ENCODE measurements around the gene ARID2.

DNA sequence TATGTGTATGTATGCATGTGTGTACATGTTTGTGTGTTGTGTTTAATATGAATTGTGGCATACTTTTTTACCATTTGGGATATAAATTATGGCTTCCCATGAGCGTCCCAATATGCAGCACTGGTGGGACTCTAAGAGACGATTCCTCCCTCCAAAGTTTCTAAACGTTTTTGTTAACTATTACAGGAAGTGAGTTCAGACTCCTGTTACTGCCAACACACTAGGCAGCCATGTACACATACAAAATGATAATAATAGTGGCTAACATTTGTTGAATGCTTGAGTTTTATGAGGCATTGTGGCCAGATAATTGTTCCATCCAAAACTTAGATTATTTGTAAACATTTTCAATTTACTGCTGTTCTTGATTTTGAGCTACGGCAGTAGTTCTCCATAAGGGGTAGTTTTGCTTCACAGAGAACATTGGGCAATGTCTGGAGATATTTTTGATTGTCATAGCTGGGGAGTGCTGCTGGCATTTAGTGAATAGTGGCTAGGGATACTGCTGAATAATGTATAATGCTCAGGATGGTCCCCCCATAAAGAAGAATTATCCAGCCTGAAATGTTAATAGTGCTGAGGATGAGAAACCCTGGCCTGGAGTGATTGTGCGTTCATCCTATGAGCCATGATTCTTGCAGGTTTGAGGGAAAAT is 45.1 kb downstream of the ARID2 start:
- TF ChIP-seq, protein P1, sequence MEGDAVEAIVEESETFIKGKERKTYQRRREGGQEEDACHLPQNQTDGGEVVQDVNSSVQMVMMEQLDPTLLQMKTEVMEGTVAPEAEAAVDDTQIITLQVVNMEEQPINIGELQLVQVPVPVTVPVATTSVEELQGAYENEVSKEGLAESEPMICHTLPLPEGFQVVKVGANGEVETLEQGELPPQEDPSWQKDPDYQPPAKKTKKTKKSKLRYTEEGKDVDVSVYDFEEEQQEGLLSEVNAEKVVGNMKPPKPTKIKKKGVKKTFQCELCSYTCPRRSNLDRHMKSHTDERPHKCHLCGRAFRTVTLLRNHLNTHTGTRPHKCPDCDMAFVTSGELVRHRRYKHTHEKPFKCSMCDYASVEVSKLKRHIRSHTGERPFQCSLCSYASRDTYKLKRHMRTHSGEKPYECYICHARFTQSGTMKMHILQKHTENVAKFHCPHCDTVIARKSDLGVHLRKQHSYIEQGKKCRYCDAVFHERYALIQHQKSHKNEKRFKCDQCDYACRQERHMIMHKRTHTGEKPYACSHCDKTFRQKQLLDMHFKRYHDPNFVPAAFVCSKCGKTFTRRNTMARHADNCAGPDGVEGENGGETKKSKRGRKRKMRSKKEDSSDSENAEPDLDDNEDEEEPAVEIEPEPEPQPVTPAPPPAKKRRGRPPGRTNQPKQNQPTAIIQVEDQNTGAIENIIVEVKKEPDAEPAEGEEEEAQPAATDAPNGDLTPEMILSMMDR (conservative IDR thresholded peaks at IDR 0.05; ENCODE audit: low read depth in 2 of 2) = no peak
- TF ChIP-seq EZH2 (IDR thresholded peaks at IDR 0.05; ENCODE audit: low read depth, unreplicated experiment) (no peak), POLR2AphosphoS5 (IDR thresholded peaks at IDR 0.05; ENCODE audit: low read depth) (no peak), EZH2phosphoT487 (IDR thresholded peaks at IDR 0.05; ENCODE audit: unreplicated experiment) (no peak), STAT1 (IDR thresholded peaks at IDR 0.05; ENCODE audit: unreplicated experiment) (no peak), JUNB (IDR thresholded peaks at IDR 0.05; ENCODE audit: unreplicated experiment) (no peak), ZNF331 (CRISPR knock-in tag; IDR thresholded peaks at IDR 0.05; ENCODE audit: low read depth) (no peak), CREB1 (CRISPR knock-in tag; IDR thresholded peaks at IDR 0.05; ENCODE audit: low read depth) (no peak), ZNF114 (CRISPR knock-in tag; IDR thresholded peaks at IDR 0.05) (no peak), NANOG (IDR thresholded peaks at IDR 0.05; ENCODE audit: borderline replicate concordance) (no peak), ZNF462 (CRISPR knock-in tag; IDR thresholded peaks at IDR 0.05) (no peak)
- TF ChIP-seq, protein P2, sequence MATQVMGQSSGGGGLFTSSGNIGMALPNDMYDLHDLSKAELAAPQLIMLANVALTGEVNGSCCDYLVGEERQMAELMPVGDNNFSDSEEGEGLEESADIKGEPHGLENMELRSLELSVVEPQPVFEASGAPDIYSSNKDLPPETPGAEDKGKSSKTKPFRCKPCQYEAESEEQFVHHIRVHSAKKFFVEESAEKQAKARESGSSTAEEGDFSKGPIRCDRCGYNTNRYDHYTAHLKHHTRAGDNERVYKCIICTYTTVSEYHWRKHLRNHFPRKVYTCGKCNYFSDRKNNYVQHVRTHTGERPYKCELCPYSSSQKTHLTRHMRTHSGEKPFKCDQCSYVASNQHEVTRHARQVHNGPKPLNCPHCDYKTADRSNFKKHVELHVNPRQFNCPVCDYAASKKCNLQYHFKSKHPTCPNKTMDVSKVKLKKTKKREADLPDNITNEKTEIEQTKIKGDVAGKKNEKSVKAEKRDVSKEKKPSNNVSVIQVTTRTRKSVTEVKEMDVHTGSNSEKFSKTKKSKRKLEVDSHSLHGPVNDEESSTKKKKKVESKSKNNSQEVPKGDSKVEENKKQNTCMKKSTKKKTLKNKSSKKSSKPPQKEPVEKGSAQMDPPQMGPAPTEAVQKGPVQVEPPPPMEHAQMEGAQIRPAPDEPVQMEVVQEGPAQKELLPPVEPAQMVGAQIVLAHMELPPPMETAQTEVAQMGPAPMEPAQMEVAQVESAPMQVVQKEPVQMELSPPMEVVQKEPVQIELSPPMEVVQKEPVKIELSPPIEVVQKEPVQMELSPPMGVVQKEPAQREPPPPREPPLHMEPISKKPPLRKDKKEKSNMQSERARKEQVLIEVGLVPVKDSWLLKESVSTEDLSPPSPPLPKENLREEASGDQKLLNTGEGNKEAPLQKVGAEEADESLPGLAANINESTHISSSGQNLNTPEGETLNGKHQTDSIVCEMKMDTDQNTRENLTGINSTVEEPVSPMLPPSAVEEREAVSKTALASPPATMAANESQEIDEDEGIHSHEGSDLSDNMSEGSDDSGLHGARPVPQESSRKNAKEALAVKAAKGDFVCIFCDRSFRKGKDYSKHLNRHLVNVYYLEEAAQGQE (IDR thresholded peaks at IDR 0.05; ENCODE audit: unreplicated experiment) = no peak
- TF ChIP-seq, protein P3, sequence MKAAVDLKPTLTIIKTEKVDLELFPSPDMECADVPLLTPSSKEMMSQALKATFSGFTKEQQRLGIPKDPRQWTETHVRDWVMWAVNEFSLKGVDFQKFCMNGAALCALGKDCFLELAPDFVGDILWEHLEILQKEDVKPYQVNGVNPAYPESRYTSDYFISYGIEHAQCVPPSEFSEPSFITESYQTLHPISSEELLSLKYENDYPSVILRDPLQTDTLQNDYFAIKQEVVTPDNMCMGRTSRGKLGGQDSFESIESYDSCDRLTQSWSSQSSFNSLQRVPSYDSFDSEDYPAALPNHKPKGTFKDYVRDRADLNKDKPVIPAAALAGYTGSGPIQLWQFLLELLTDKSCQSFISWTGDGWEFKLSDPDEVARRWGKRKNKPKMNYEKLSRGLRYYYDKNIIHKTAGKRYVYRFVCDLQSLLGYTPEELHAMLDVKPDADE (IDR thresholded peaks at IDR 0.05) = no peak
